NCI-H187 (cell line): ENCODE data around the gene SOST.

Experiments
- DNase-seq, 2 experiments: peaks; one replicate each; lab custom pipeline; 2025; lab: John Stamatoyannopoulos, UW

Gene SOST

GRCh38 chr17:43707184-43707583, 51.4 kb downstream of the SOST start:
- no peak for DNase-seq

GRCh38 chr17:43706235-43706634, 52.4 kb downstream of the SOST start:
- no peak for DNase-seq
